NCI-H748 (cell line): ENCODE measurements around the gene ACBD6.

Source experiments
- DNase-seq: peaks from one replicate; lab custom pipeline; 2025; ENCODE audit not compliant: unreplicated experiment; lab: John Stamatoyannopoulos, UW

ACBD6 gene

GRCh38 chr1:180527101-180527669, 24.8 kb upstream of the ACBD6 start:
- no peak for DNase-seq

- no peak for DNase-seq
Observed at GRCh38 chr1:180525715-180526039, 23.3 kb upstream of the ACBD6 start.

DNA sequence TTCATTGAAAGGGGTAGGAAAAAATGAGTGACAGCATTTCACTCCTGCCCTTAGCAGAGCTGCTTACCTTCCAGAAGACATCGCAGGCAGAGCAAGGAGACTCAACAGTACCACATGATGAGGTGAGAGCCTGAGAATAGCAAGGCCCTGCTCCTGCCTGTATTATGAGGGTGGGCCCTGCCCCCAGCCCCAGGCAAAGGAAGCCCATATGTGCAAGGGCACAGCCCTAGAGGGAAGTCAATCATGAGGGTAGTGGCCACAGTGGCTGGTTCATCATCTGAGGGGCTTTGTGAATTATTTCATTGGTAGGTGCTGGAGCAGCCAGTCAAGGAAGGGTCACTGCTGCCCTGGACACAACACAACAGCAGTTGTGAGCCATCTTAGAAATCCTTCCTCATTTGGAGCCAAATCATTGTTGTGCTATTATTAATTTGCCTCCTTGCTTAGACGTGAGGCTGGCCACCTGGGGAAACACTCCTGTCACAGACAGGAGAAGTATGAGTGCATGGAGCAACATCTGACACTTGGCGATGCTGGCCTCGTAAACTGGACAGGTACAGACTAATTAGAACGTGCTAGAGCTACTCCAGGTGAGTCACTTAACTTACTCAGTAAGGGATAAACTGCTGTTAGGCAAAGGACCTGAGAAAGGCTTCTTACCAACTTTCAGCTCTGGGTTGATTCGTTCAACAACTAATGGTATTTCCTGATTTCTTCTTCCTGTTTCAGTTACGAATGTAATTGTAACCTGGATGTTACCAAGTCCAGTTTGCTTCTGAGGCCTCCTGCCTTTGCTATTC, 22.7 kb upstream of the ACBD6 start:
- DNase-seq = no peak

DNA sequence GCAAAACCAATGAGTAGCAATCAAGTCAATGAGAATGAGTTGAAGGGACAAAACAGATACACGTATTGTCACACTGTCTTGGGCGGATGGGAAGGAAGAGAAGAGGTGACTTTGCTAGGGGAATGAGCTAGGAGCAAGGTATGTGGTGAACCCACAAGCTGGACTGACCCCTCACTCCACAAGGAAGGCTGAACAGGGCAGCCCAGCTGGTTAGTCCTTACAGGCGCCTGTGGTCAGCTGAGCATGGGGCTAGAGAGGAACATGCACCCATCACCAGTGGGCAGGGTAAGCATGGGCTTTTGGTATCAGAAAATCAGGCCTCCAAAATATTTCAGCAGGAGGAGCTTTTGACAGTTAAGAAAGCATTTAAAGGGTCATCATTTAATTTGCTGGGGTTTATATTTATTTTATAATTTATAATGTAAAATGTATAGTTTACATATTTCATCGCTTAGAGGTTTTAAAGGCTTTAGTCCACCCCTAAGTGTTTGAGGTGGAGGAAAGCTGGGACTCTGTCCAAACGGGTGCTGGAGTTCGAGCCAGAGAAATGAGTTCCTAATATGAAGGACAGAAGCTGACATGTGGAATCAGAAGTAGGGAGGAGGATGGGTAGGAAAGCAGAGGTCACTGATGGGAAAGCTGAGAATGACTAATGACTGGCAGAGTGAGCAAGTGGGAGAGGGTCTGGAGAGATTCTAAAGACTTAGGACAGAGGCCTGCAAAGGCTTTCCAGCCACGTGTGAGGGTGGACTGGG, 22.0 kb upstream of the ACBD6 start:
- DNase-seq = no peak

GRCh38 chr1:180522213-180522515, 19.8 kb upstream of the ACBD6 start:
- DNase-seq = no peak

DNA sequence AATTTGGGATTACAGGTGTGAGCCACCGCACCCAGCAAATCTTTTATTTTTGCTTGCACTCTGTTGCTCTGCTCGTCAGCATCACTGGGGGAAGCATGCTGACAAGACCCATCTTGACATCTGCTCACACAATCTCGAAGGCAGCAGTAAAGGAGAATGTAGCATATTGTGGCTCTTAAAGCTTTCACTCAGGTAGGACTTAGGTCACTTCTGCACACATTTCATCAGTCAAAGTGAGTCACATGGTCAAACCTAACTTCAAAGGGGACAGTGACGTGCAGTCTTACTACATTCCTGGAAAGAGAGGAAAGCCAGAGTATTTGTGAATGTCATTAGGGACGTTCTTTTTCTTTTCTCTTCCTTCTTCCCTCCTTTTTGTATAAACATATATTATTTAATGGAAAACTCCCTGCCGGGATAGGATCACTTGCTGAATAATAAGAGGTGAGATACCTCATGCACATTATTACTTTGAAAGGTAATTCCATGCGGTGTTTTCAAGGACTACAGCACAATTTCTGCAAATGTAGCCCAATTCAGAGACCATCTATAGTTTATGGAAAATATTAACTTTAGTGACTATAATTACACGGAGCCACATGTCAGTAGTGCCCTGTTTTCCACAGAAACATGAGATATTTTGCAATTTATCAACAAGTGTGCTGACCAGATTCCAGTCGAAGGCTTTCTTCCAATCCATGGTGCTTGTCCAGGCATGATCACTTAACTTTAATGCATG, 19.3 kb upstream of the ACBD6 start:
- DNase-seq = no peak

- no peak for DNase-seq
Observed at GRCh38 chr1:180519846-180520245, 17.5 kb upstream of the ACBD6 start.

- DNase-seq = peak; percentile 60
Observed at GRCh38 chr1:180515857-180516388, 13.5 kb upstream of the ACBD6 start.

- DNase-seq = no peak
Observed at GRCh38 chr1:180515364-180515763, 13.0 kb upstream of the ACBD6 start.

DNA sequence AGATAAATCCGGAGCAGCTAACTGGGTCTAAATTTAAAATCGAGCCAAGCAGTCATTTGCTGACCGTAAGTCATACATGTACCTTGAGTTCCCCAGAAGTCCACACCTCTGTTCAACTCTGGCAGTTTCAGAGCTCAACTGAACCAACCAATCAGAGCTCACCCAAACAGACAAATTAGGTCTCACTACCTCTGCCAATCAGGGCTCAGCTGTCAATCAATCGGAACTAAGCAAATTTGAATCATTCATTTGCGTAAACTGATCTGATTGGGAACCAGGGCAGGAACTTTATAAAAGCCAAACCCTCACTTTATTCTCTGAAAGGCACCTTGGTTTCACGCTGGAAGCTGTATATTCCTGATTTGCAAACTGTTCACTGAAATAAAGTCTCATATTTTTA, 11.2 kb upstream of the ACBD6 start:
- no peak for DNase-seq

GRCh38 chr1:180510882-180511281, 8.5 kb upstream of the ACBD6 start:
- no peak for DNase-seq

GRCh38 chr1:180508725-180509097, 6.3 kb upstream of the ACBD6 start:
- DNase-seq = no peak

GRCh38 chr1:180507795-180508724, 5.7 kb upstream of the ACBD6 start:
- DNase-seq = no peak

GRCh38 chr1:180505732-180506335, 3.5 kb upstream of the ACBD6 start:
- no peak for DNase-seq

DNA sequence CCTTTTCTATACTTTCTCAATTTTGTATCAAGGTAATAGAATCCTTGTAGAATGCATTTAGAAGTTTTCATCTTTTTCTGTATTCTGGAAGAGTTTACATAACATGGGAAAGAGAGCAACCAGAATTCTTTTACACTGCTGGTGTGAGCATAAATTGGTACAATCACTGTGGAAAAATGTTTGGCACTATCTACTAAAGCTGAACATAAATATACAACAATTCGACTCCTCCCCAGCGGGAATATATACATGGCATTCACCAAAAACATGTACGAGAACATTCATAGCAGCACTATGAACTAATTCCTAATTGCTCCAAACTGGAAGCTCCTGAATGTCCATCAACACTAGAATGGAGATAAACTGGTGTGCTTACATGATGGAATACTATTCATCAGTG, 1.8 kb upstream of the ACBD6 start:
- DNase-seq = no peak

DNA sequence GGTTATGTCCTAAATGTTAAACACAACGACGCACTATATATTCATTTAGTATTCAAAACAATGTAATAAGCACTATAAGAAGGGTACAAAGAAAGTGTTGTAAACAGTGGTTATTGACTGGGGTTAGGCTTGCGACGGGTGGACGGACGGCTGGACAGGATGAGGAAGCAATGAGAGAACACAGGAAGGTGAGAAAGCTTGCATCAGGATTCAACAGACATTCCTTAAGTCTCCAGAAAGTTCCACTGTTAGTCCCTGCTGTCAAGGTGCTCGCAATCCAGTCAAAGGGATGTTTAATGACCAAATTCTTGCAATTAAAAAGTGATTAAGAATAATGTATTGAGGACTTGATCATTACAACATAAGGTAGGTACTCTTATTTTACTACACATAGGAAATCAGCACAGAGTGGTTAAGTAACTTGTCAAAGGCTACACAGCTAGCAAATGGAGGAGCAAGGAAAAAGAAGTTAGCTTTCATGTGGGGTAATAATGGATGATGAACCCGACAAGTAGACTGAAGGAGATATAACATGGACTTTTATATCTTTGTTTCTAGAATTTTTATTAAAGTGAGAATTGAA, 994 bp upstream of the ACBD6 start:
- no peak for DNase-seq

- DNase-seq = peak; percentile 87
Observed at GRCh38 chr1:180501865-180502360, 464 bp downstream of the ACBD6 start.

DNA sequence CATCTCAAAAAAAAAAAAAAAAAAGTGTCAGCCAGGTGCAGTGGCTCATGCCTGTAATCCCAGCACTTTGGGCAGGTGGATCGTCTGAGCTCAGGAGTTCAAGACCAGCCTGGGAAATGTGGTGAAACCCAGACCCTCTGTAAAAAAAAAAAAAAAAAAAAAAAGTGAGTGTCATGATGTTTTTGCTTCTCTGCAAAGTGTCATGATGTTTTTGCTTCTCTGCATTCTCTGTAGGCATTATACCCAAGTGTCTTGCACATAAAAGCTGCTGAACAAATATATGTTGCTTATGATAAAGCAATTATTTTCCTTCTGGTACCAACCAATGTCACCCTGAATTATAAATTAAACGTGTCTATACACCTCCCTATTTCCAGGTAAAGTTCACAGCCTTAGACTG, 1.7 kb downstream of the ACBD6 start:
- no peak for DNase-seq

- no peak for DNase-seq
Observed at GRCh38 chr1:180498594-180498993, 3.8 kb downstream of the ACBD6 start.

DNA sequence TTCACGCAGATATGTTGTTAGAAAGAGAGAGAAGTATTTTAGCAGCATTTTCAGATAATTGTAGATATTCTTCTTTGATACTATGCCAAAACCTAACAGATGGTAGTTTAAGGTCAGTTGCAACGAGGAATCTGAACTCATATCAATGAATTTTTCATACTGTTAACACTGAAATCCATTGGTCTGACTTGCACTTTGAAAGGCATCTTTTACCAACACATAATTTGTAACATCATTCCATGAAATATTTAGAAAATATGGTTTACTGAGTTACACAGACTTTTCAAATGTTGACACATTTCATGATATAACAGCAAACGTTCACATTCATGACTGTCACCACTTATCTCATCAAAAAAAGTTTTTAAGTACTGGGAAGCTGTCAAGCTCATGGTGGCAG, 4.6 kb downstream of the ACBD6 start:
- no peak for DNase-seq
